ENCODE results near the gene RAPGEF4.
A peak's percentile ranks its signal among the peaks of the same experiment; 100 is the strongest.

RAPGEF4 gene

DNA sequence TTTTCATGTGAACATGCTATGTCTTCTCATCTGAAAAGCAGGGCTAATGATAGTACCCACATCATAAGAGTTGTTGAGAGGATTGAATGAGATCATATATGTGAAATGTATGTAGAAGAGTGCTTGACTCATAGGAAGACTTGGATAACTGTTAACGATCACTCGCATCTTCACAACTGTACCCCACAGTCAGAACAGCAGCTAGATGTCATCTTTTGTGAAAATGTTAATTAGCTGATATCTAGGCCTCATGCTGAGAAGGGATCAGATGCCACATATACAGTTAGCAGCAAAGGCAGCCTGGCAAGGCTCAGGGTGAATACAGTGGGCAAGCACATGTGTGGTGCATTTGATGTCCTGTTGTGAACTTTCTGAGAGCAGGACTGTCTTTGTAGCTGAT is 364.2 kb downstream of the RAPGEF4 start:
- in situ Hi-C loops (cut with MboI; ENCODE audit: low sequenced_read_pairs, unreplicated experiment) = no loop called here
- DNase-seq (ENCODE audit: low spot score) = no peak
- TF ChIP-seq, protein P1, sequence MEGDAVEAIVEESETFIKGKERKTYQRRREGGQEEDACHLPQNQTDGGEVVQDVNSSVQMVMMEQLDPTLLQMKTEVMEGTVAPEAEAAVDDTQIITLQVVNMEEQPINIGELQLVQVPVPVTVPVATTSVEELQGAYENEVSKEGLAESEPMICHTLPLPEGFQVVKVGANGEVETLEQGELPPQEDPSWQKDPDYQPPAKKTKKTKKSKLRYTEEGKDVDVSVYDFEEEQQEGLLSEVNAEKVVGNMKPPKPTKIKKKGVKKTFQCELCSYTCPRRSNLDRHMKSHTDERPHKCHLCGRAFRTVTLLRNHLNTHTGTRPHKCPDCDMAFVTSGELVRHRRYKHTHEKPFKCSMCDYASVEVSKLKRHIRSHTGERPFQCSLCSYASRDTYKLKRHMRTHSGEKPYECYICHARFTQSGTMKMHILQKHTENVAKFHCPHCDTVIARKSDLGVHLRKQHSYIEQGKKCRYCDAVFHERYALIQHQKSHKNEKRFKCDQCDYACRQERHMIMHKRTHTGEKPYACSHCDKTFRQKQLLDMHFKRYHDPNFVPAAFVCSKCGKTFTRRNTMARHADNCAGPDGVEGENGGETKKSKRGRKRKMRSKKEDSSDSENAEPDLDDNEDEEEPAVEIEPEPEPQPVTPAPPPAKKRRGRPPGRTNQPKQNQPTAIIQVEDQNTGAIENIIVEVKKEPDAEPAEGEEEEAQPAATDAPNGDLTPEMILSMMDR (IDR thresholded peaks at IDR 0.05; ENCODE audit: borderline replicate concordance, control extremely low read depth, extremely low read depth, insufficient read depth, missing control alignments) = no peak

GRCh38 chr2:173101687-173102086 is 366.0 kb downstream of the RAPGEF4 start:
- TF ChIP-seq, protein P1 (IDR thresholded peaks at IDR 0.05; ENCODE audit: borderline replicate concordance, control extremely low read depth, extremely low read depth, insufficient read depth, missing control alignments) = no peak
- in situ Hi-C loops (cut with MboI; ENCODE audit: low sequenced_read_pairs, unreplicated experiment) = no loop called here
- peak; percentile 45 for DNase-seq (ENCODE audit: low spot score)
